Fibroblast of lung (primary cell): ENCODE results near the gene RNF223. TPM values are rescaled to one million over a fixed set of nuclear protein-coding genes. Genes with fewer than 3 reads are reported as not detected.

ENCODE experiments used
- DNase-seq, 2 donors: peaks; one replicate each; pipeline versions ENCODE4 v3.0.0 to v3.0.0-alpha.2; 2010; ENCODE audit warnings: low read depth in 2 of 2
- H2AFZ ChIP-seq: 2 replicates; pipeline ENCODE4 v1.5.1; 2012; ENCODE audit warnings: low read length, control low read depth, inconsistent platforms
- H3K27ac ChIP-seq: 2 replicates; pipeline ENCODE4 v1.5.1; 2011; ENCODE audit warnings: low read length, control low read depth; ENCODE audit not compliant: insufficient read depth
- H3K27me3 ChIP-seq: 2 replicates; pipeline ENCODE4 v1.5.1; 2011; ENCODE audit warnings: mild to moderate bottlenecking, low read length; ENCODE audit not compliant: control insufficient read depth, insufficient read depth
- H3K36me3 ChIP-seq: 2 replicates; pipeline ENCODE4 v1.5.1; 2011; ENCODE audit warnings: low read length; ENCODE audit not compliant: control insufficient read depth, insufficient read depth
- H3K4me1 ChIP-seq: 2 replicates; pipeline ENCODE4 v1.5.1; 2011; ENCODE audit warnings: low read length; ENCODE audit not compliant: control insufficient read depth, insufficient read depth; ENCODE audit errors: extremely low read depth
- H3K4me2 ChIP-seq: 2 replicates; pipeline ENCODE4 v1.5.1; 2011; ENCODE audit warnings: low read length, control low read depth; ENCODE audit not compliant: insufficient read depth; ENCODE audit errors: extremely low read depth
- H3K4me3 ChIP-seq, 4 experiments: fragments of 200-600 bp in 1 of 4; sonication (generic) in 1 of 4; replicated peaks in 1 of 4; 2 replicates each; pipeline ENCODE4 v1.5.1; 2011 to 2016; ENCODE audit warnings: low read length in 4 of 4, low read depth in 3 of 4, mild to moderate bottlenecking in 3 of 4, control low read depth in 2 of 4, inconsistent platforms in 1 of 4, mixed read lengths in 1 of 4; ENCODE audit not compliant: insufficient read depth in 1 of 4; ENCODE audit errors: control extremely low read depth in 1 of 4
- H3K79me2 ChIP-seq: 2 replicates; pipeline ENCODE4 v1.5.1; 2012; ENCODE audit warnings: mild to moderate bottlenecking, low read length, inconsistent platforms; ENCODE audit not compliant: control insufficient read depth, insufficient read depth
- H3K9ac ChIP-seq: 2 replicates; pipeline ENCODE4 v1.5.1; 2011; ENCODE audit warnings: mild to moderate bottlenecking, low read length, control low read depth; ENCODE audit not compliant: insufficient read depth
- H3K9me3 ChIP-seq: 2 replicates; pipeline ENCODE4 v1.5.1; 2012; ENCODE audit warnings: low read depth, low read length; ENCODE audit not compliant: control insufficient read depth, insufficient read depth
- H4K20me1 ChIP-seq: 2 replicates; pipeline ENCODE4 v1.5.1; 2011; ENCODE audit warnings: low read length; ENCODE audit not compliant: control insufficient read depth, insufficient read depth; ENCODE audit errors: extremely low read depth
- EZH2 ChIP-seq: IDR thresholded peaks from 2 replicates; pipeline ENCODE4 v1.5.1; 2012; ENCODE audit warnings: low read length, control low read depth, mild to moderate bottlenecking; ENCODE audit errors: missing control alignments
- polyA plus RNA-seq, 2 donors: library from polyadenylated mRNA; depleted of rRNA in 1 of 2; stranded (reverse) in 1 of 2; unstranded in 1 of 2; fragments of >200 nt; gene quantifications; 2 replicates each; pipeline ENCODE4 v1.2.1, GENCODE V29; 2011 to 2012; ENCODE audit warnings: missing spikeins in 1 of 2
- total RNA-seq: library from RNA; depleted of rRNA; stranded (reverse); fragments of >200 nt; gene quantifications from 2 replicates; pipeline ENCODE4 v1.2.1, GENCODE V29; 2014
- TF ChIP-seq, protein P1 (sequence below), 2 donors: IDR thresholded peaks in 1 of 2; conservative IDR thresholded peaks in 1 of 2; 1 replicate in 1 of 2; 2 replicates in 1 of 2; pipeline ENCODE4 v1.5.1; 2011 to 2012; ENCODE audit warnings: low read length in 2 of 2, control low read depth in 1 of 2, inconsistent platforms in 1 of 2, low read depth in 1 of 2, mild to moderate bottlenecking in 1 of 2

The RNF223 gene
- total and polyA plus RNA-seq, 2 donors (not counting 1 experiment from before 2014, with no cell fraction given), result not detected

DNA sequence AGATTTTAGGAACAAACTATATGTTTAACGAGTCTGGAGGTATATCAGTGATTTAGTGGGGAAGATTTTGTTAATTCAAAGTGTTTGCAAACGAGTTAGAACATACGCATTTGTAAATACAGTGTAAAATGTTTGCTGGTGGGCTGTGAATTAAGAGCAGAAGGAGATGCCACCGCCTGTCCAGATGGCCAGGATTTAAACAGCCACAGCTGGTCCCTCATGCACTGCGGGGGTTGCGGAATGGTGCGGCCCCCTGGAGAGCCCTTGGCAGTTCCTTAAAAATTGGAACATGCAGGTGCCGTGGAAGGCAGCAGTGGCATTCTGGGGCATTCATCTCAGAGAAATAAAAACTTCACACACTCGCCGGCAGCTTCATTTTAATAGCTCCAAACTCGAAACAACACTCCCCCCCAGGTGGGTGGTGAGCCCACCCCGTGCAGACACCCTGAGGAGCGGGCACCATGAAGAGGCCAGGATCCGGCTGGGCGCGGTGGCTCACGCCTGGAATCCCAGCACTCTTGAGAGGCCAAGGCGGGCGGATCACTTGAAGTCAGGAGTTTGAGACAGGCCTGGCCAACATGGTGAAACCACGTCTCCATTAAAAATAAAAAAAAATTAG, 45.3 kb upstream of the RNF223 start:
- Histone ChIP-seq H3K27me3 (no peaks in the 10 kb centered on the region), H3K9me3 (no peaks in the 10 kb centered on the region), H3K4me2 (no peak overlapping the region), H3K4me3 (no peak overlapping the region), H4K20me1 (no peaks in the 10 kb centered on the region), H2AFZ (no peak overlapping the region), H3K36me3 (no peaks in the 10 kb centered on the region), H3K9ac (no peak overlapping the region), H3K79me2 (no peaks in the 10 kb centered on the region), H3K27ac (no peak overlapping the region), H3K4me1 (no peaks in the 10 kb centered on the region)
- no peak for DNase-seq
- TF ChIP-seq EZH2, result no peak
- TF ChIP-seq, protein P1, sequence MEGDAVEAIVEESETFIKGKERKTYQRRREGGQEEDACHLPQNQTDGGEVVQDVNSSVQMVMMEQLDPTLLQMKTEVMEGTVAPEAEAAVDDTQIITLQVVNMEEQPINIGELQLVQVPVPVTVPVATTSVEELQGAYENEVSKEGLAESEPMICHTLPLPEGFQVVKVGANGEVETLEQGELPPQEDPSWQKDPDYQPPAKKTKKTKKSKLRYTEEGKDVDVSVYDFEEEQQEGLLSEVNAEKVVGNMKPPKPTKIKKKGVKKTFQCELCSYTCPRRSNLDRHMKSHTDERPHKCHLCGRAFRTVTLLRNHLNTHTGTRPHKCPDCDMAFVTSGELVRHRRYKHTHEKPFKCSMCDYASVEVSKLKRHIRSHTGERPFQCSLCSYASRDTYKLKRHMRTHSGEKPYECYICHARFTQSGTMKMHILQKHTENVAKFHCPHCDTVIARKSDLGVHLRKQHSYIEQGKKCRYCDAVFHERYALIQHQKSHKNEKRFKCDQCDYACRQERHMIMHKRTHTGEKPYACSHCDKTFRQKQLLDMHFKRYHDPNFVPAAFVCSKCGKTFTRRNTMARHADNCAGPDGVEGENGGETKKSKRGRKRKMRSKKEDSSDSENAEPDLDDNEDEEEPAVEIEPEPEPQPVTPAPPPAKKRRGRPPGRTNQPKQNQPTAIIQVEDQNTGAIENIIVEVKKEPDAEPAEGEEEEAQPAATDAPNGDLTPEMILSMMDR (conservative IDR thresholded peaks at IDR 0.05 in 1 of 2, IDR thresholded peaks at IDR 0.05 in 1 of 2; ENCODE audit: low read depth in 1 of 2, low read length in 2 of 2), result no peak

GRCh38 chr1:1118876-1119220, 44.7 kb upstream of the RNF223 start:
- H3K9ac ChIP-seq, result no peak overlapping the region
- no peaks in the 10 kb centered on the region for H3K4me1 ChIP-seq
- H3K79me2 ChIP-seq, result no peaks in the 10 kb centered on the region
- no peak overlapping the region for H2AFZ ChIP-seq
- no peak overlapping the region for H3K4me3 ChIP-seq
- H3K4me2 ChIP-seq, result no peak overlapping the region
- H3K36me3 ChIP-seq, result no peaks in the 10 kb centered on the region
- no peaks in the 10 kb centered on the region for H4K20me1 ChIP-seq
- DNase-seq, result no peak
- no peak overlapping the region for H3K27ac ChIP-seq
- no peak for TF ChIP-seq EZH2
- TF ChIP-seq, protein P1 (conservative IDR thresholded peaks at IDR 0.05 in 1 of 2, IDR thresholded peaks at IDR 0.05 in 1 of 2; ENCODE audit: low read depth in 1 of 2, low read length in 2 of 2), result no peak
- H3K9me3 ChIP-seq, result no peaks in the 10 kb centered on the region
- H3K27me3 ChIP-seq, result no peaks in the 10 kb centered on the region

- Histone ChIP-seq H3K27me3 (no peaks in the 10 kb centered on the region), H3K4me1 (no peaks in the 10 kb centered on the region), H4K20me1 (no peaks in the 10 kb centered on the region), H3K79me2 (no peaks in the 10 kb centered on the region), H3K9me3 (no peaks in the 10 kb centered on the region), H3K36me3 (no peaks in the 10 kb centered on the region), H3K4me3 (no peak overlapping the region), H2AFZ (no peak overlapping the region), H3K27ac (no peak overlapping the region), H3K4me2 (no peak overlapping the region), H3K9ac (no peak overlapping the region)
- TF ChIP-seq, protein P1 (conservative IDR thresholded peaks at IDR 0.05 in 1 of 2, IDR thresholded peaks at IDR 0.05 in 1 of 2; ENCODE audit: low read depth in 1 of 2, low read length in 2 of 2), result no peak
- no peak for TF ChIP-seq EZH2
- DNase-seq, result no peak
Observed at GRCh38 chr1:1118011-1118875, 44.1 kb upstream of the RNF223 start.
